Astrocyte of the cerebellum (primary cell): Measurements from ENCODE around the gene BTLA.

ENCODE experiments used
- DNase-seq: peaks from one replicate; pipeline ENCODE4 v3.0.0-alpha.2; 2011; ENCODE audit warnings: low read depth
- H3K4me3 ChIP-seq: 2 replicates; pipeline ENCODE4 v1.5.1; 2011; ENCODE audit warnings: mild to moderate bottlenecking, low read depth, low read length, moderate library complexity
- CTCF ChIP-seq: IDR thresholded peaks from 2 replicates; pipeline ENCODE4 v1.5.1; 2012; ENCODE audit warnings: low read length, low read depth, moderate library complexity, mild to moderate bottlenecking; ENCODE audit errors: missing control alignments
- in situ Hi-C: cut with HindIII; loops from 2 replicates; pipeline ENCODE4 v1.10.0; 2017; ENCODE audit warnings: low sequenced_read_pairs

BTLA gene

DNA sequence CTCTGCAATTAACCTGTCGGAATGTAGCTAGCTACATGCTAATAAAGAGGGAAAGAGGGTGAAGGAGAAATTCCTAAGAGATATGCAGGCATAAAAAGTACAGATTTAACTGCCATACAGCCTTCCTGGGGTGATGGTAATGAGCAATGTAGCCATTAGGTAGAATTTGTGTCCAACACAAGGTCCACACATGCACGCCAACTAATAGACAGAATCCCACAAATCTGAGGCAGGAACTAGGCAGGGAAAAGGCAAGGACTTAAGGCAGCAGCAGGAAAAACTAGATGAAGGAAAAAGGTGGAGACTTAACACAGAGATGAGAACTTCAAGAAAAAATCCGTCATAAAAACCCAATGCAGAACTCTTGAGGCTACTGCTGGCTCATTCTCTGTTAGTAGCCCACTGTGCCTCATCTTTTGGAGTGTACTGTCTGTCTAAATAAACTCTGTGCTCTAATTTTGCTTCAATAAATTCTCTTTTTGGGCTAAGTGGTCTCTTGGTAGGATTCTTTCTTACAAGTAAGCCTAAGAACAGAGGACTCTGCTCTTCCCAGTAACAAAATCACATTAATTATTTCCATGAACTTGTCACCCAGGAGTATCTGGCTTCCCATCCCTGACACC, 81.5 kb downstream of the BTLA start:
- TF ChIP-seq CTCF = no peak
- in situ Hi-C loops = no loop called here
- no peak for DNase-seq
- H3K4me3 ChIP-seq = no peak overlapping the region

DNA sequence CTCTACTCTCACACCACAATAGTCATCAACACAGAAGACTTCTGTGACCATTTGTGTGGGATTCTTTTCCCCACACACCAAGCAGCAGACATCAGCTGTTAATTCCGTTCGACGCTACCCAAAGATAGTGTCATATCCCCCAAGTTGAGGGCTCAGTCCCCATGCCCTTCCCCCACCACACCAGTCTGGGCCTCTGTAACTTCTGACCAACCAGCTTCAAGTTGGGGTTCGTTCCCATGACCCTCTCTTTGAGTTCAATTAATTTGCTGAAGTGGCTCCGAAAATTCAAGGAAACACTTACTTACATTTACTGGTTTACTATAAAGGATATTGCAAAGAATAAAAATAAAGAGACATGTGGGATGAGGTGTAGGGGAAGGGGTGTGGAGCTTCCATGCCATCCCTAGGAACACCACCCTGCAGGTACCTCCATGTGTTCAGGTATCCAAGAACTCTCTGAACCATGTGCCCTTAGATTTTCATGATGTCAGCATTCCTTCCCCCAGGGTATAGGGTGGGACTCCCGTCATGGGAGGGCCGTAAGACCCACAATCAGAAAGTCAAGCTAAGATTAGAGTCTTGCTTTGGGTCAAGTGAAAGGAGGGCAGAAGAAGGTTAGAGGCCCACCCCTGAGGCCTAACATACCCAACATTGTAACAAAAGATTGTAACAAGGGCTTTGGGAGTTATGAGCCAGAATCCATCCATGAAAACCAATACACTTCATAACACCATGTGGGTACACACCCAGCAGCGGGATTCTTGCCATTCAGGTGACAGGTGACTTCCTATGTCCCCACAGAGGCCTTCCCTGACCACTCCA, 82.7 kb downstream of the BTLA start:
- in situ Hi-C loops = no loop called here
- H3K4me3 ChIP-seq = no peak overlapping the region
- no peak for TF ChIP-seq CTCF
- no peak for DNase-seq

- no peak overlapping the region for H3K4me3 ChIP-seq
- in situ Hi-C loops = no loop called here
- TF ChIP-seq CTCF = no peak
- no peak for DNase-seq
Observed at GRCh38 chr3:112415390-112415789, 83.9 kb downstream of the BTLA start.
